GM13976 (cell line): ENCODE measurements around the gene SLIT1.

Source experiments
- DNase-seq: peaks from one replicate; pipeline ENCODE4 v3.0.0; 2012; ENCODE audit warnings: low spot score
- in situ Hi-C: fragments of 300-500 bp; cut with MboI; formaldehyde crosslinking; loops from one replicate; pipeline ENCODE4 v1.12.0; 2022; ENCODE audit warnings: low sequenced_read_pairs, mixed read lengths, inconsistent platforms; ENCODE audit not compliant: unreplicated experiment
- TF ChIP-seq, protein P1 (sequence below): IDR thresholded peaks from 2 replicates; pipeline ENCODE4 v1.5.1; 2012; ENCODE audit warnings: borderline replicate concordance, mild to moderate bottlenecking; ENCODE audit not compliant: insufficient read depth; ENCODE audit errors: extremely low read depth, missing control alignments, control extremely low read depth

The SLIT1 gene

DNA sequence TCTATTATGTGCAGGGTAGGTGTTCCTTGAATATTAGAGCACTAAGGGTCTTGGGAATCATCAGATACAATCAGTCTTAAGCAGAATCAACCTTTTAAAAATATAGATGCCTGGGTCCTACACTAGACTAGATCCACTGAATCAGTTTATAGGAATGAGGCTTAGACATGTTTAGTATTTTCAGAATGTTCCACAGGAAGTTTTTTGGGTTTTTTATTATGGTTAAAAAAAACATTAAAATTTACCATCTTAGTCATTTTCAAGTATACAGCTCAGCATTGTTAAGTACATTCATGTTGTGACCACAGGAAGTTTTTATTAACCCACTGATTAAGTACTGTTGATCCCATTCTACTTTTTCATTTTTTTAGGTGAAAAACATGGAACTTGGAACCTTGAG, 217.9 kb downstream of the SLIT1 start:
- TF ChIP-seq, protein P1, sequence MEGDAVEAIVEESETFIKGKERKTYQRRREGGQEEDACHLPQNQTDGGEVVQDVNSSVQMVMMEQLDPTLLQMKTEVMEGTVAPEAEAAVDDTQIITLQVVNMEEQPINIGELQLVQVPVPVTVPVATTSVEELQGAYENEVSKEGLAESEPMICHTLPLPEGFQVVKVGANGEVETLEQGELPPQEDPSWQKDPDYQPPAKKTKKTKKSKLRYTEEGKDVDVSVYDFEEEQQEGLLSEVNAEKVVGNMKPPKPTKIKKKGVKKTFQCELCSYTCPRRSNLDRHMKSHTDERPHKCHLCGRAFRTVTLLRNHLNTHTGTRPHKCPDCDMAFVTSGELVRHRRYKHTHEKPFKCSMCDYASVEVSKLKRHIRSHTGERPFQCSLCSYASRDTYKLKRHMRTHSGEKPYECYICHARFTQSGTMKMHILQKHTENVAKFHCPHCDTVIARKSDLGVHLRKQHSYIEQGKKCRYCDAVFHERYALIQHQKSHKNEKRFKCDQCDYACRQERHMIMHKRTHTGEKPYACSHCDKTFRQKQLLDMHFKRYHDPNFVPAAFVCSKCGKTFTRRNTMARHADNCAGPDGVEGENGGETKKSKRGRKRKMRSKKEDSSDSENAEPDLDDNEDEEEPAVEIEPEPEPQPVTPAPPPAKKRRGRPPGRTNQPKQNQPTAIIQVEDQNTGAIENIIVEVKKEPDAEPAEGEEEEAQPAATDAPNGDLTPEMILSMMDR = no peak
- in situ Hi-C loops = no loop called here
- DNase-seq = no peak

DNA sequence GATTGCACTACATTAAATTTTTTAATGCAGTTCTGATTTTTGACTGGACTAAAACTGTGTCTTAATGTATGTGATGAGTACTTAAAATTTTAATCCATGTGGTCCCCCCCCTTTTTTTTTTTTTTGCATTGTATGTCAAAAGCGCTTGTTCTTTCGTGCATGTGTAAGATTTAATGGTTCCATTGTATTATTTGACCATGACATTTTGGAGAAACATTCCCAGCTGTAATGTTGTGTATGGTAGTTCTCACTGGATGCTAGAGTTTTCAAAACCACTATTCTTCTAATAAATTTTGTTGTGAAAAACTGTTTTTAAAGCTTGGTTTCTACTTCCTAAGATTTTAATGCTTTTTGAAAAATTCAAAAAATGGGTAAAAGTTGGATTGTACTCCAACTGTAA, 221.6 kb downstream of the SLIT1 start:
- TF ChIP-seq, protein P1 = no peak
- no peak for DNase-seq
- in situ Hi-C loops = no loop called here

DNA sequence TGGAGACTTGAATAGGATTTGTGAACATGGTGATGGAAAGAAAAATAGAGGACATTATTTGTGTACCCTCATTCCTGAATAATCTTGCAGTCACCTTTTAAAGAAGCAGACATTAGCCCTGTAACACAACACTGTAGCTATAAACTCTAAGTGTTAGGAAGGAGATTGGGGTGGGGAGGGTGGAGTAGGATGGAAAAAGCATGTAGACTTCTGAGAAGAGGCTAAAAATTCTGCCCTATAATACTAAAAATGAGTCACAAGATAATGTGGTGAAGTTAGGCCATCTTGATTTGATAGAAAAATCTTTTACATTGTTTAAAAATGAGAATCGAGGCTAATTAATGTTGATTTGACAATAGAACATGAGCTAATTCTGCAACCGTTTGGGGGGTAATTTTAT, 224.9 kb downstream of the SLIT1 start:
- TF ChIP-seq, protein P1 = no peak
- in situ Hi-C loops = no loop called here
- DNase-seq = no peak

DNA sequence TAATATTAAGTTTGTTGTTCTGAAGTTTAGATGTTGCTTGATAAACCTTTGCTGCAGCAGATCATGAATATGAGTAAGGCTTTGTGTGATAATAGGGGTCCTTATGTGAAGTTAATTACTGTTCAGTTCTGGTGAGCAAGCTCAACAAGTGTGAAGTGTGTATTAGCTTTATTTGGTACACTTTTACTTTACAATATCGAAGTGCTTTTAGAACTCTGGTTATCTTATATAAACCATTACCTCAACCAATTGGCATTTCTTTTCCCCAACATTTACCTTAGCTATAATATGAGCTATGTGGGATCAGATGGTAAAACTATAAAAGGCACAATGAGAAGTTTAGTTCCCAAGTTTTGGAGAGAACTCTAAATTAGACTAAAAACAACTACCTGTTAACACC, 226.0 kb downstream of the SLIT1 start:
- TF ChIP-seq, protein P1 = no peak
- in situ Hi-C loops = no loop called here
- DNase-seq = no peak

DNA sequence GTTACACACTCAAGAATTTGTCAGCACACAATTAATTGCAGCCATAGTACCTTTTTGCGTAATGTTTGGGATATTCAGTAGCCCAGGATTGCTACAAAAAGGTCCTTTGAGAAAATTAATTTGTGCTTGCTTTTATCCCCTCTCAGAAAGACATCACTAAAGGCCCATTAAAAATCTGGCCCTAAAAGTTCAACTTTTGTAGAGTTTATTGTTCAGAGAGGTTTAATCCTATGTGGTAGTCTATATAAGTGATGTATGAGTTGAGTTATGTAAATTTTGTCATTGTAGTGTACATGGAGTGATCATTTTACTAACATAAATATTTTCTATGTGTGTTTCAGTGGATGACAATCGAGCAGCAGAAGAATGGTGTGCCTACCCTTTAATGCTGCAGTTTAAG, 227.7 kb downstream of the SLIT1 start:
- in situ Hi-C loops = no loop called here
- TF ChIP-seq, protein P1 = no peak
- DNase-seq = no peak

DNA sequence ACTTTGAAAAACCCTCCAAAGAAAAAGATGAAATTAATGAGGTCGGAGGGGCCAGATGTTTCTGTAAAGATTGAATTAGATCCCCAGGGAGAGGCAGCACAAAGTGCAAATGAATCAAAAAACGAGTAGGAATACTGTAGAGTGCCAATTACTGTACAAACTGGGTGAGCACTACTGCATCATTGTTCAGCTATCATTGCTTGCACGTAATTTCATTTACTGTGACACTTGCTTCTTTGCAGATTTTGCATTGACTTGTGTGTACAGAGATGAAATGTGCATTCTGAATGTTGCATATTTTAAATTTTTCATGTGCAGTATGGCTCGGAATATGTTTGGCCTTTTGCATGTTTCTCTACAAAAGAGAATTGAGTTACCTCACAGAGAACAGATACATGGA, 230.0 kb downstream of the SLIT1 start:
- no peak for DNase-seq
- in situ Hi-C loops = no loop called here
- TF ChIP-seq, protein P1 = no peak

DNA sequence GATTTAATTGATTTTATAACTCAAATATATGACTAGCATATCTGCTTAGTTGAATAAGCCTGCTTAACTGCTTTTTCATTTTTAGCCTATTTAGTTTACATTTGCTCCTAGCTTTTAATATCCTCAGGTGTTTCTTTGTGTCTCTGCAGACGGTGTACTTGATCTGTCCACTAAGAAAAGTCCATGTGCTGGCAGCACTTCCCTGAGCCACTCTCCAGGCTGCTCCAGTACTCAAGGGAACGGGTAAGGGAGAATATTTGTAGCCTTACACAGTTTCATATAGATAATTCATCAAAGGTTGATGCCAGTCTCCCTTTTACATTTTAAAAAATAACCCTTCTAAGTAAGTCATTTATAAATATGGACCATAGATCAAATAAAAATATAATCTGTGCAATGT, 233.8 kb downstream of the SLIT1 start:
- DNase-seq = no peak
- TF ChIP-seq, protein P1 = no peak
- in situ Hi-C loops = no loop called here
